ENCODE data around the gene RNF144B.

RNF144B gene

DNA sequence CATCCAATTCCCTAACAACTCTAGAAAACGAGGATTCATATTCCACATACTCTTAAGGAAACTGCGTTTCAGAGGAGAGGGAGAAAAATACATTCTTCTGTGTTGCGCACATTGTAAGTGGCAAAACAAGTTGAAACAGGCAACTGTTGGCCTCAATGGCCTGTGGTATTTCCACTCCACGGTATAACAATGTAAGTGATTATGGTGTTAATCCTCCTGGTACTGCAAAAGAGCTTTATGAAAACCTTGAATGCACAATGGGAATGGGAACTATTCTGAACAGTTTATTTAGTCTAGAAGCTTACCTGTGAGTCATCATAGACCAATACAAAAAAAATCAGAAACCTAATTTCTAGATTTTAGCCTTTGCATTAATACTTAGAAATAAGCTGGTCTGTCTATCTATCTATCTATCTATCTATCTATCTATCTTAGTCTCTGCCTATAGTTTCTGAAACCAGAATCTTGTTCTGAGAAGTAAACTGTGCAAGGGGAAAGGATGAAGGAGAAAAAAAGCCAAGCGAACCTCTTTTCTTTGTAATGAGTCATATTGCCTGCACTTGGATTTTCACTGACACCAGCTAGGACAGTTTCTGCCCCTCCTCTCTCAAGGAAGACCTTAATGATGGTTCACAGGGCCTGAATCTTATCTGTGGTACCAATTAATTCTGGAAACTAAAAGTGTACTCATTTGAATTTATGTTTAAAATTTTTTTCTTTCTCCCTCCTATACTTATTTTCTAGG, 101.5 kb downstream of the RNF144B start:
- DNase-seq (ENCODE audit: low read depth), result no peak

DNA sequence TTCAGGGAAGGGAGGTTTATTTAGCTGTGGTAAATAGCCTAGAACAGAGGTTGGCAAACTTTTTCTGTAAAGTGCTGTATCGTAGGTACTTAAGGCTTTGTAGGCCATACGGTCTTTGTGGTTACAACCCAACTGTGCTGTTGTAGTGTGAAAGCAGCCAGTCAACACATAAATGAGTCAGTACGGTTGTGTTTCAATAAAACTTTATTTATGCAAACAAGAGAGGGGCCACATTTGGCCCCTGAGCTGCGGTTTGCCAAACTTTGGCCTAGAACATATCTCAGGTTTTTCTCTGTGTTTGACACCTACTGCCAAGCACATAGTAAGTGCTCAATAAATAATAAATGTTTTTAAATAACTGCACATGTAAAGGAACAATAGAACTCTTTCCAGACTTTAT, 102.2 kb downstream of the RNF144B start:
- DNase-seq (ENCODE audit: low read depth), result no peak

DNA sequence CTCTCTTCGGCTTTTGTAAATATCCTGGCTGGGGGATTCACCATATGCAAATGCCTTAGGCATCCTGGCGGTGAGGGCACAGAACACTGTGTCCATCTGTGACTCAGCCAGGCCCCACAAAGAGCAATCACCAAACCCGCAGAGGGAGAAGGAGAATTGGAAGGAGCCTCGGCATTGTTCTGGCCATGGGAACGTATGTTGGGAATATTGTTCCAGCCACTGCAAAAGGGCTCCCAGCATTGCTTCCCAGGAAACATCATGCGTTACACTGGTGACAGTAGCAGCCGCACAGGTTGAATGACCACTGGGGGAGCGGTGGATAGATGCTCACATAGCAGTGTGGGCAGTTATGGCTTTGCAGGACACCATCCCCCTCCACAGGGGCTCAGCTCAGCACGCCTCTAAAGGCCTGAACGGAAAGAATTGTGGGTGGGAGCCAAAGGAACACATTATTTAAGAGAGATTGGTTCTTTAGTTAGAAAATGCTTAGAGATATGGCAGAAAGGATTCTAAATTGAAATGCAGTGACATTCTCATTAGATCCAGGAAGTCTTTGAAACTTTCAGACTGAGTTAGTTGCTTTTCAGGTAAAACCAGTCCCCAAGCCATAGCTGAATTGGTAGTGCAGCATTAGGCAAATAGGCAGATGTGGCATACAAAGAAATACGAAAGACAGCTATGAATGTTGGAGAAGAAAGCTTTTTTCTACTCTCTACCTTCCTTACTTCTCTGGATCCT, 104.3 kb downstream of the RNF144B start:
- DNase-seq (ENCODE audit: low read depth), result no peak

DNA sequence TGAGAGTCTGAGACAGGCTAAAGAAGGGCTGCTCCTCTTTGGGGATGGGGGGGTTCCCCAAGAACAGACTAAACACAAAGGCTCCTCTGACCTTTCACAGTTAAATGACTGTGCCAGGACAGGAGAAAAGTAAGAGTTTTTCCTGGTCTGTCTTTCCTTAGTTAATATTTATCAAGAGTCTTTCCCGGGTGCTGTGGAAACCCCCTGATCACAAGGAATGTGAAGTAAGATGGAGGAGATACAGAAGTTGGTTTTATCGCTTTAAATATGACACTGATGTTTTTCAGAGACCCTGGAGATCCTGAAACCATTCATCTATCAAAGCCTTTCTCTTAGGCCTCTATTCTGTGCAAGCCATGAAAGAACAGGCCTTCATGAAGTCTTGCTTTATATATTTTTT, 105.8 kb downstream of the RNF144B start:
- DNase-seq (ENCODE audit: low read depth), result no peak

DNA sequence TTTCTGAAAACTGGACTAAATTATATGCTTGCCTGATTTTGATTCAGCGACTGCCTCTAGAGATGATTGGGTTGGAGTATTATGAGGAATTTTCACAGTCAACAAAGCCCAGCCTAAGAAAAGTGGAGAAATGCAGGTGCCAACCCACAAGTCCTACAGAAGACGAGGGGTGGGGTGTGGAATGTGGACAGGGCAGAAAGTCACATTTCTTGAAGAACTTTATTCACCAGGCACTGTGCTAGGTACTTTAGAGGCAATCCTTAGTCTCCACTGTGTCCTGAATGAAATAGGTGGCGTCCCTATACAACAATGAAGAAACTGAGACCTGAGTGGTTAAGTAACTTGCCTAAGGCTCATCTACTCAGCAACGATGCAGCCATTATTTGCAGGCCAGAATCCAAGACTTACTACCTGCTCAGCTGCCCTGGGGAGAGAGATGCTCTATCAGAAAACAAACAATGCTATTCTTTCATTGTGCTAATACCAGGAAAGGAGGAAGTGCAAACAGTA, 106.3 kb downstream of the RNF144B start:
- no peak for DNase-seq (ENCODE audit: low read depth)

DNA sequence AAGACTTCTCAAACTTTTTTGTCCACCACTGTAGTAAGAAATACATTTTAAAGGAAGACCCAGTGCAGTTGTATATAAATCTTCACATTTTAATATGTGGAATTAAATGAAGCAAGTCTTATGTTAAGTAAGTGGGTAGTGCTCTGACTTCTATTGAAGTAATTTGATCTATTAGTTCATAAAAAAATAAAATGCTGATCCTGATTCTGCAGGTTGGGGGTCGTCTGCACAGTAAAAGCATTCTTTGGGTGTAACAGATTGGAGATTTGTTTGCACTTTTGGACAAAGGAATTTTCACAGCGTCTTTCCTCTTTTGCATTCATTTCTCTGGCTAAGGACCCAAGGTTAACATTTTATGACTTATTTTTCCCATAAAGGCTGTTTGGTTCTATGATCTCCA, 106.8 kb downstream of the RNF144B start:
- no peak for DNase-seq (ENCODE audit: low read depth)

DNA sequence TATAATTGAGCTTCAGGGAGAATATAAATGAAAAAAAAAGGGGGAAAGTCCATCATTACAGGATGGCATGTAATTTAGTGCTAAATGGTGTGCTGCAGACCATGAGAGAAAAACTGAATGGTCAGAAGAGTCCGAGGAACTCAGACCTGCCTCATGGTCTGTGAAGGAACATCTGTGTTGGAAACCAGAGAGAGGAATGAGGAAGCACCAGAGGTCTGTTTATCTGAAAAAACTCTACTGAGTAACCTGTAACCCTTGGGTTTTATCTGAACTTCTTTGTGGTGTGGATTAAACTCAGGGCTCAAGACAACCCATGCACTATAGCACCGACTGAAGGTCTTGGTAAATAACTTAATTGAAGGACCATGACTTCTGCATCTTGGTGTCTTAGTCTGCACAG, 108.1 kb downstream of the RNF144B start:
- DNase-seq (ENCODE audit: low read depth), result no peak

DNA sequence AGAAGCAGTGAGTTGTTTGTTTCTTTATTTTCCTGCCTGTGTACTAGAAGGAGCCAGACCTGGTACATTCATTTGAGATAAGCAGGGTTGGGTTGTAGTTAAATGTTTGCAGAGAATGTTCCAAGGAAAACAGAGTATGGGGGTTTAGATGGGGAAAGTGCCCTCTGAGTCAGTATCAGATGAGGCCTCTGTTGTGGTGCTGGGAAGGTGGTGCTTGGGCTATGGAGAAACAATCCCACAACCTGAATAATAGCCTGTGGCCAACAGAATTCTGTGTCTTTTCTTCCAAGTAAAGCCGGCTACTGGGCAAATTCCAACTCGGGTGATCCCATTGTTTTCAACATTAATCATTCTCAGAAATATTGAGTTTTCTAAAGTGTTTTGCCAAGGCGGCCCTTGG, 109.3 kb downstream of the RNF144B start:
- no peak for DNase-seq (ENCODE audit: low read depth)

DNA sequence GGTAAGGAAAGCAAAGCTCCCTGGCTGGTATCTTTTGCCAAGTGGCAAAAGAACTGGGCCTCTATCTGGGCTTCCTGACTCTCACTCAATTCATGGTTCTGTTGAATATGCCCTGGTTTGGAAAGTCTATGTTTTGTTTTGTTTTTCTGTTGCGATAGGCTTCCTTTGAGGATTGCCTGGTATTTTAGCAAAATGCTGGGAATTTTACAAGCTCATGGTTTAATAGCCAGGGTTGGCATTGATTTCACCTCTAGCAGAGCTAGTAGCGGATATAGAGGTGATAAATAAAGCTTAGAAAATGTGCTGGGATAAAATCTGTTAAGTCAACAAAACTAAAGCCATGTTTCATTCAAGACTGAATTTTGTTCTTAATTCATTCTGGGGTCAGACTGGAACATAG, 109.9 kb downstream of the RNF144B start:
- DNase-seq (ENCODE audit: low read depth), result no peak

DNA sequence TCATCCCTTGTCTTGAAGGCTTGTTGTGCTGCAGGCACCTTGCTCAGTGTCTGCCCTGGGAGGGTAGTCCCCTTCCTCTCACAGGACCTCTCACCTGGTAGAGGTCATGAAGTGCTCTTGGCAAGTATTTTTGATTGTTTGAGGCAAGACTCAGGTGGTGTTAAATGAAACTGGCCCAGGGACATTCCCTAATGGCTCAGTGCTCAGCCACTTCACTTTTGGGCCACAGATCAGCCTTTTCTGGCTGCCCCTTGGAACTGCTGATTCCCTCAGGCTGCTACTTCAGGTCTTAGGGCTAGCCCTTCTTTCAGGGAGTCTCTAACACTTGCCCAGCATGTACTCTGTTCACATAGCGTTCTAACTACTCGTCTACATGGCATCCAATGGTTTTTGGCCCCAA, 111.3 kb downstream of the RNF144B start:
- no peak for DNase-seq (ENCODE audit: low read depth)

DNA sequence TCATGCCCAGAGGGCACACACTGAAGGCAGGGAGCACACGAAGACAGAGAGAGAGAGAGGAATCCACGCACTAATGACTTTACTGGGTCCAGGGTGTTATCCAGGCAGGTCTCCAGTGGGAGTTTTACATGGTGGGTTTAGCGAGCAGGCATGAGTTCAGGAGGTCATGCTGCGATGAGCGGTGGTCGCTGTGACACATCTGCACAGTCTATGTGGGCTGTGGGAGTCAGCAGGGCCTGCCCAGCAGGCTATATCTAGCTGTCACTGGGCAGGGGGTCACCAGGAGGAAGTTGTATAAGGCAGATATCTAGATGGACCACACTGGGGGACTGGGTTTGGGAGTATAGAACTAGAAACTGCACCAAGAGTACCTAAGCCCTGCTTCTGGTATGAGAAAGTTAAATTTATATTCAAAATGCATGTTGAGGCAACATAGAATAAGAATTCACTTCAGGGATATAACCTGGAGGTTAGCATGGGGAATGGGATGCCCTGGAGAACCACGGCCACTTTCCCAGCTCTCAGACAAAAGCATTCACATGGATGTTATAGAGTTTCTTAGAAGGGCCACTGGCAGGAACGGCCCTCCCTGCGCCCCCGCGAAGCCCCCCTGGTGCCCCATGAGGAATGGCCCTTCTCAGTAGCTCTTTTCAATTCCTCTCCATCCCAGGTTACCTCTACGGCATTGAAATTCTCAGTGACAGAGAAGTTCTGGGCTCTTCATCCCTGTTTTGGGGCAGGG, 113.9 kb downstream of the RNF144B start:
- no peak for DNase-seq (ENCODE audit: low read depth)

DNA sequence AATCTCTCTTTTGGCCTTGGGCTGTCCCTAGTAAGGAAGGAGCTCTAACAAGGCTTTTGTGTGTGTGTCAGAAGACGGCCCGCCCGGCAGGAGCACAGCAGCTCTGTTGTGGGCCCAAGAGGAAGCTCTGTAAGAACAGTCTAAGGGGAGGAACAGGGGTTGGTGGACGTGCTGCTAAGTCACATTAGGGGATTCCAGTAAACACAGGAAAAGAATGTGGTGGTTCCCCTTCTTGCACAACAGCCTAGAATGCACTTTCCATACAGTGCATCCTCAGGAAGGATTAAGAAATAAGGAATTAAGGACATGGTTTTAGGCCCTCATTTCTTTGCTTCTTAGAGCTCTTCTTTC, 114.5 kb downstream of the RNF144B start:
- no peak for DNase-seq (ENCODE audit: low read depth)

DNA sequence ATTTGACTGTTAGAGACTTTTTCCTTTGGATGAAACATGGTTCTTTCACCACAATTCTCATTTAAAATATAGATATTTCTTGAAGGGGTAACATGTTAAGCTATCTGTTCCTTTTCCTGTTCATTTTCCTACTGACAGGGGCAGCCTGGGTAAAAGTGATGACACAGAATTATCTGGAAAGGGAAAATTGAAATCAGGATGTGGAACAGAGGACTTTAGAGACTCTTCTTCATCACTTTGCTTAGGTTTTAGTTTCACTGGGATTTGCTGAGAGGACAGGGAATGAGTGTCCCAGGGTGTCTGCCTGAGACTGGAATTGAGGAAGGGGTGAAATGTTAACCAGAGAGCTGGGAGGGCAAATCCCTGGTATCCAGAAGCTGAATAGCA, 116.0 kb downstream of the RNF144B start:
- no peak for DNase-seq (ENCODE audit: low read depth)

DNA sequence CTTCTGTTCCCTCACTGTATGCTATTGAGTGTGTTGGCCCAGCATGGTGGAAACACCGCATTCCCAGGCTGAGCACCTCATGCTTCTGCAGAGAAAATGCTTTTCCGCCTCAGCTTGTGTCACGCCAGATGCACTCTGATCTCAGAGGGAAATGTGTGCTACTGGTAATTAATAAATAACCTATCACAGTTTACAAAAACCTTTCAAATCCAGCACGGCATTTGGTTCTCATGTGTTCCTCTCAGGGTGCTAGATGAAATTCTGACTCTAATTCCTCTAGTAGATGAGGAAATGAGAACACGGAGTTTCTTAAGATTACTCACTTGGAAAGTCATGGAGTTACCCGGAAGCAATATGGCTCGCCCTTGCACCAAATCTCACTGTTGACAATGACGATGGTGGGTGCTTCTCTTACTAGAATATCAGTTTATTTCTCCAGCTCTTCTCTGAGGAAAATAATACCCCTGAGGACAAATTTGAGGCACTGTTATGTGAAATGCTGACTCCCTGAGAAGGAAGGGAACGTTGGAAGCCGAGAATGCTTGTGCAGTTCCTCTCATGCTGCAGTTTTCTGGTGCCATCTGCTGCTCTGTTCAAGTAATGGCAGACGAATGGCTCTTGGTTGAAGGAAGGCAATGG, 116.6 kb downstream of the RNF144B start:
- no peak for DNase-seq (ENCODE audit: low read depth)

DNA sequence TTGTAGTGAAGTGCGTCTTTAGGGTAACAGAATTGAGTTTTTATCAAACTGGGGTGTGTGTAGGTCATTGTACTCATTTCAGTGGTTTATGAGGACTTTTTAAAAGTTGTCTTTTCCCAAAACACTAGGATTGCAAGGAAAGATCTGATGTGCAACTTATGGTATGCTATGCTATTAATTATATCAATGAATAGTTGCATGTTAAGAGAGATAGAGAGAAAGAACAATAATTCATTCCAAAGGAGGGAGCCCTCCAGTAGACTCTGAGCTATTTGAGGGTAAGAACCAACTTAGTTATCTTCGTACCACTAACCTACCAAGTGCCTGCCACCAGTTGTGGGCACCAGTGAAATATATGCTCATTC, 117.1 kb downstream of the RNF144B start:
- no peak for DNase-seq (ENCODE audit: low read depth)

DNA sequence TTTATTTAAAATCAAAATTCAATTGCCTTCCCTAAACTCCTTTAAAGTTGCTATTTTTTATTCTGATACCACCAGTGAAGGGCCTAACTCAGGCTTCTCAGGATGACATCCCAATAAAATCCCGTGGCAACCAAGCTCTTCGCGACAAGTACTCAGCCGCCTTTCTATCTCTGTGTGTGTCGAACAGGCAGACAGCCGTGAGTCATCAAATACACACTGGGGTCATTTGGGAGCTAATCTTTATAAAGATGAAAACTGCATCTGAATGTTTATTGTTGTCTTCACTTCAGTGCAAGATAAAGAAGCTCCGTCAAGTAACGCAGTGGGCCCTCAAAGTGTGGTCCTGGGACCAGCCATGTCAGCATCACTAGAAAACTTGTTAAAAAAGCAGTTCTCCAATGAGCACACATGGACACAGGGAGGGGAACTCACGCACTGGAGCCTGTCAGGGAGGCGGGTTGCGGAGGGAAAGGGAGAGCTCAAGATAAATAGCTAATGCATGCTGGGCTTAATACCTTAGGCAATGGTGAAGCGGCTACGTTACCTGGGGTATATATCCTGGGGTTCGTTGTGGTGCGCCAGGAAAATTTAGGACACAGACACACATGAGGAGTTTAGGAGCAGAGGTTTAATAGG, 119.3 kb downstream of the RNF144B start:
- DNase-seq (ENCODE audit: low read depth), result no peak

DNA sequence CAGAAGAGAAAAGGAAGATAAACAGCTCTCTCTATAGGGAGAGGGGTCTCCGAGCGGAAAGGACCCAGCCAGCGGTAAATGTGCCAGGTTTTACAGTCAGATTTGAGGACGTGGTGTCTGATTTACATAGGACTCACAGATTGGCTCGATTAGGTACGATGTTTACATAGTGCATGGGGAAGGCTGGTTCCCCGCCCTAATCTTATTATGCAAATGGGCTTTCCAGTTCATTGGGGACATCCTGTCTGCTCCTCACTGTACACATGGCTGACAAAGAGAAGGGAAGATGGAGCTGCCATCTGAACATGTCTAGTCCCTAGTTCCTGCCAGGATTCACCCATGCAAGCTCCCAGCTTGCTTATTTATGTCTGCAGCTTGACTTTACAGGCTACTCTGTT, 119.9 kb downstream of the RNF144B start:
- no peak for DNase-seq (ENCODE audit: low read depth)

DNA sequence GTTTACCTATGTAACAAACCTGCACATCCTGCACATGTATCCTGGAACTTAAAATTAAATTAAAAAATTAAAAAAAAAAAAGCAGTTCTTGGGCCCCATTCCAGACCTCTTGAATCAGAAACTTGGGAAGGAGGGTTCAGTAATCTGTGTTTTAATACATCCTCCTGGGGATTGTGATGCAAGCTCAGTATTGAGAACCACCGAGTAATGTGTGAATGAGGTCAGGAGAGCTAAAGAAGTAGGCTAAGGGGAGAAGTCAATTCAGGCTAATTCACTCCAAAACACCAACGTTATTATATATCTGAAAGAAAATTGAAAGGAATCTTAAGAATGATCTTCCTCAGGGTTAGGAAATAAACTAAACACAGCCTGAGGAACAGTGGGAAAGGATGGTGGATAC, 120.4 kb downstream of the RNF144B start:
- DNase-seq (ENCODE audit: low read depth), result no peak

DNA sequence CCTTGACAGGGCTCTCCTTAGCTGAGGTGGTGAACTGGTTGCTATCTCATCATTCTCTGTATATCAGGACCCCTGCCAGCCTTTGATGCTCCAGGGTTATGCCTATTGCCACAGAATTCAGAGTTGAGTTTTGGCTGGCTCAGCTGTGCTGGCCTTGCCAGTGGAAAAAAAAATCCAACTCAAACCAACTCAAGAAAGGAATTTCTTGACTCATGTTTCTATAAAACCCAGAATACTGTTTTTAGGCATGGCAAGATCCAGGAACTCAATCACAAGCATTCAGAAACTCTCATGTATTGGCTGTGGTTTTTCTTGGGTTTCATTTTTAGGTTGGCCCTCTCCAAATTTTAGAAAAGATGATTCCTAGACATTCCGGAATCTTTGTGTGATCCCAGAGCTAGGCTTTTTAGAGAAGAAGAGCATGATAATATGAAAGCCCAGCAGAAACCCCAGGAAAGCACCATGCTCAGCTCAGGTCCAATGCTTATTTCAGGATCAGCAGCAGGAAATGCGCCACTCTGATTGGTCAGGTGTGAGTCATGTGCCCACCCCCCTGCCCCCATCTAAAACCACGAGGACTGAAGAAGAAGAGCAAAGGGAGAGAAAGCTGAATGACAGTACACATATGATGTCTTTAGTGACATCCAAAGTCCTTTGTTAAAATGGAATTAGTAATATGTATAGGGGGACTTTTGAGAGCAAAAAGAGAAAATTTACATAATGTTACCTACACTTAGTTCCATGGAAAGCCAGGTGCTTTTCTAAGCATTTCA, 122.9 kb downstream of the RNF144B start:
- DNase-seq (ENCODE audit: low read depth), result no peak

DNA sequence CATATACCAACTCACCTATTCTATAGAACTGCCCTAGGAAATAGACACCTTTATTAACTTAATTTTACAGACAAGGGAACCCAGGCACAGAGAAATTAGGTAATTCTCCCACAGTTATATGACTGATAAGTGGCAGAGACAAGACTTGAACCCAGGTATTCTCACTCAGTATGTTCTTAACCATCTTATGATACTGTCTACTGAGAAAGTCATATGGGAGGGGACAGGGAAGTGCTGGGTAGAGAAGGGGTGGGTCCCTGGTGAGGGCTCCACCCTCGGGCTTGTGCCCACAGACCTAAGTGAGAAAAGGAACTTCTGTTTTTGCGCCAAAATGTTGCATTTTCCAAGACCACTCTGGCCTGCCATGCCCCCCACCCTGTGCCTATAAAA, 123.5 kb downstream of the RNF144B start:
- no peak for DNase-seq (ENCODE audit: low read depth)

DNA sequence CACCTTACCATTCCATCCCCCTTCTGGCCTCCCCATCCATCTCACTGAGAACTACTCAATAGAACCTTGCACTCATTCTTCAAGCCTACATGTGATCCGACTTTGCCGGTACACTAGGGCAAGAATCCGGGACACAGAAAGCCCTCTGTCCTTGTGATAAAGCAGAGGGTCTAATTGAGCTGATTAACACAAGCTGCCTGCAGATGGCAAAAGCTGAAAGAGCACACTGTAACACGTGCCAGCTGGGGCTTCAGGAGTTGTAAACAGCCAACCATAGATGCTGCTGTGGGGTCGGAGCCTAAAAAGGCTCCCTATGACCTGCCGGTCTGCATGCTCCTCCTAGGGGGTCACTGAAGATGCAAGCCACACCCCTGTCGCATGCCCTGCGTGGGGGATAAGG, 124.1 kb downstream of the RNF144B start:
- DNase-seq (ENCODE audit: low read depth), result no peak

Data from activated T-helper 9 cell treated with anti-CD3 and anti-CD28 coated beads, Interleukin-2, amount 50 U/mL, for 16 hours (primary cell).